Psoas muscle (tissue), 8 donors: ENCODE results near the gene LRRC26. TPM values are rescaled to one million over a fixed set of nuclear protein-coding genes. Genes with fewer than 3 reads are reported as not detected.

Source experiments
- ATAC-seq, 4 donors: fragments of 200-7000 bp; cut with Tn5 transposase; one replicate each; pipeline ENCODE4 v1.9.1; 2020; ENCODE audit warnings: moderate library complexity in 3 of 4, mild to moderate bottlenecking in 2 of 4
- DNase-seq, 2 donors: peaks; one replicate each; pipeline ENCODE4 v3.0.0-alpha.2; 2020
- H3K27ac ChIP-seq: fragments of 200-600 bp; one replicate; pipeline ENCODE4 v1.8.0; 2022
- H3K27me3 ChIP-seq, 3 donors: fragments of 200-600 bp in 1 of 3; one replicate each; pipeline versions ENCODE4 v1.6.1 to v1.8.0; 2013 to 2022; ENCODE audit warnings: low read length in 2 of 3, mild to moderate bottlenecking in 2 of 3, moderate library complexity in 1 of 3; ENCODE audit not compliant: insufficient read depth in 3 of 3
- H3K36me3 ChIP-seq, 2 donors: fragments of 200-600 bp in 1 of 2; one replicate each; pipeline versions ENCODE4 v1.6.1 to v1.8.0; 2013 to 2022; ENCODE audit warnings: low read depth in 1 of 2, mild to moderate bottlenecking in 1 of 2, moderate library complexity in 1 of 2; ENCODE audit not compliant: insufficient read depth in 1 of 2
- H3K4me1 ChIP-seq: fragments of 200-600 bp; one replicate; pipeline ENCODE4 v1.8.0; 2022
- H3K4me3 ChIP-seq: fragments of 200-600 bp; one replicate; pipeline ENCODE4 v1.8.0; 2022; ENCODE audit warnings: mild to moderate bottlenecking
- H3K9me3 ChIP-seq: fragments of 200-600 bp; one replicate; pipeline ENCODE4 v1.8.0; 2022
- CTCF ChIP-seq: fragments of 200-600 bp; IDR thresholded peaks from one replicate; pipeline ENCODE4 v1.8.0; 2022; ENCODE audit warnings: antibody characterized with exemption
- WGBS, 3 donors: extraction: QIAGEN DNeasy Blood & Tissue Kit; methylation state at CpG; one replicate each; pipeline versions ENCODE4 v1.1.6 to v1.1.7; 2013; 5-methylcytosine and 5-hydroxymethylcytosine counted together
- intact Hi-C, 2 donors: fragments of 100-400 bp; cut with DNase I; formaldehyde crosslinking; loops; one replicate each; pipeline versions ENCODE4 v1.11.0 to v1.14.2; 2022
- polyA plus RNA-seq, 3 donors: library from polyadenylated mRNA; stranded (reverse); fragments of 200-250 nt; gene quantifications; one replicate each; pipeline ENCODE4 v1.2.3, GENCODE V29; 2013
- total RNA-seq, 4 donors: library from RNA; stranded (reverse); fragmentation: NEBNext Ultra II Directional in 2 of 4; extraction: Animal tissue kit (Norgen Biotek cat#: 25700) in 2 of 4; gene quantifications; one replicate each; pipeline versions ENCODE4 v1.2.1 to v1.2.4, GENCODE V29; 2021 to 2023
- donor health status: healthy with polysubstance abuse.
- donor health status: DM: no; HTN: no; CAD: no; lungs with moderate emphysema.
- donor health status: Bipolar disorder and iron deficiency.
- donor health status: healthy.
- donor health status: DM: yes; HTN: yes; CAD: no.
- donor health status: DM: no; HTN: no; CAD: no.
- donor health status: DM: no; HTN: no; CAD: no.
- donor health status: DM: yes; HTN: yes; CAD: no.

The LRRC26 gene
- total and polyA plus RNA-seq, 7 donors: not detected

- intact Hi-C loops: no loop called here
- H3K9me3 ChIP-seq: no peaks in the 10 kb centered on the region
- peak overlapping the region; percentile 58 for H3K4me3 ChIP-seq
- peaks cover 23% of the 10 kb centered on the region for H3K4me1 ChIP-seq
- H3K36me3 ChIP-seq: no peaks in the 10 kb centered on the region
- ATAC-seq (peak; percentile 43 to 83 (median 76)), DNase-seq (no peak)
- no peak for TF ChIP-seq CTCF
- WGBS, 3 donors: 0 to 1% (median 0%) methylated on average over 68 to 124 of the region's 124 CpGs
- H3K27me3 ChIP-seq: peaks cover 0 to 72% (median 40%) of the 10 kb centered on the region in 3 donors
- H3K27ac ChIP-seq: no peak overlapping the region
Measured at GRCh38 chr9:137168904-137169856, 671 bp downstream of the LRRC26 start.

GRCh38 chr9:137168573-137168903 is 1.3 kb downstream of the LRRC26 start:
- H3K9me3 ChIP-seq: no peaks in the 10 kb centered on the region
- H3K4me3 ChIP-seq: peak overlapping the region; percentile 58
- WGBS, 3 donors: 0 to 1% (median 0%) methylated on average over 32 to 36 of the region's 36 CpGs
- H3K27ac ChIP-seq: no peak overlapping the region
- peaks cover 23% of the 10 kb centered on the region for H3K4me1 ChIP-seq
- TF ChIP-seq CTCF: no peak
- intact Hi-C loops: no loop called here
- ATAC-seq (peak in 1 of 4 donors; percentile 5), DNase-seq (no peak)
- H3K27me3 ChIP-seq: peaks cover 0 to 79% (median 44%) of the 10 kb centered on the region in 3 donors
- no peaks in the 10 kb centered on the region for H3K36me3 ChIP-seq

- no peaks in the 10 kb centered on the region for H3K36me3 ChIP-seq
- intact Hi-C loops: no loop called here
Measured at GRCh38 chr9:137167747-137168572, 1.9 kb downstream of the LRRC26 start.

GRCh38 chr9:137167277-137167746 is 2.5 kb downstream of the LRRC26 start:
- WGBS, 3 donors: 20 to 35% (median 28%) methylated on average over 19 to 44 of the region's 44 CpGs
- peaks cover 29% of the 10 kb centered on the region for H3K4me1 ChIP-seq
- H3K36me3 ChIP-seq: no peaks in the 10 kb centered on the region
- DNase-seq: no peak
- no peak overlapping the region for H3K4me3 ChIP-seq
- no peak for TF ChIP-seq CTCF
- H3K27ac ChIP-seq: no peak overlapping the region
- ATAC-seq: no peak
- H3K9me3 ChIP-seq: no peaks in the 10 kb centered on the region
- intact Hi-C loops: no loop called here
- H3K27me3 ChIP-seq: peaks cover 0 to 90% (median 47%) of the 10 kb centered on the region in 3 donors

More at GRCh38 chr9:137167747-137168572, 1.9 kb downstream of the LRRC26 start:
- ATAC-seq (no peak), DNase-seq (no peak)
- H3K27ac ChIP-seq: no peak overlapping the region
- H3K27me3 ChIP-seq: peaks cover 0 to 85% (median 47%) of the 10 kb centered on the region in 3 donors
- WGBS, 3 donors: 5% methylated on average over 35 to 57 of the region's 57 CpGs
- H3K4me1 ChIP-seq: peaks cover 29% of the 10 kb centered on the region
- no peaks in the 10 kb centered on the region for H3K9me3 ChIP-seq
- no peak for TF ChIP-seq CTCF
- peak overlapping the region; percentile 58 for H3K4me3 ChIP-seq
